IMR-90 (cell line): ENCODE data around the gene XPR1. TPM values are rescaled to one million over a fixed set of nuclear protein-coding genes. Genes with fewer than 3 reads are reported as not detected.

ENCODE experiments used
- ATAC-seq: fragments of 200-7000 bp; cut with Tn5 transposase; 2 replicates; pipeline ENCODE4 v1.9.1; 2020; ENCODE audit warnings: low read depth, mild to moderate bottlenecking, moderate library complexity
- BruUV-seq: library from RNA; stranded (reverse); fragments of 400-500 nt; replicated peaks from 2 replicates; lab custom pipeline; 2021; lab: Mats Ljungman, UMichigan
- CTCF ChIA-PET: fragments of 300-600 bp; formaldehyde crosslinking; extraction: SDS; loops from one replicate; lab custom pipeline; 2021; ENCODE audit warnings: antibody characterized with exemption; lab: Yijun Ruan, JAX
- POLR2A ChIA-PET: fragments of 300-600 bp; sonication (Branson Sonifier 250); formaldehyde crosslinking; loops from one replicate; lab custom pipeline; 2022; ENCODE audit warnings: antibody characterized with exemption; ENCODE audit not compliant: unreplicated experiment; lab: Charles Lee
- DNase-seq: peaks from one replicate; pipeline ENCODE4 v3.0.0; 2013
- H2AFZ ChIP-seq: replicated peaks from 2 replicates; pipeline ENCODE3; 2013; ENCODE audit warnings: low read length, mild to moderate bottlenecking; ENCODE audit not compliant: poor library complexity
- H2AK5ac ChIP-seq: 2 replicates; pipeline ENCODE4 v1.6.1; 2013; ENCODE audit warnings: low read depth, low read length, inconsistent platforms
- H2AK9ac ChIP-seq: replicated peaks from 2 replicates; pipeline ENCODE3; 2013; ENCODE audit warnings: mild to moderate bottlenecking, low read depth, low read length, moderate library complexity; ENCODE audit not compliant: poor library complexity
- H2BK120ac ChIP-seq: 2 replicates; pipeline ENCODE4 v1.6.1; 2013; ENCODE audit warnings: low read depth, low read length, inconsistent platforms
- H2BK15ac ChIP-seq: 3 replicates; pipeline ENCODE4 v1.6.1; 2013; ENCODE audit warnings: low read depth, low read length, inconsistent platforms
- H2BK20ac ChIP-seq: 2 replicates; pipeline ENCODE4 v1.6.1; 2013; ENCODE audit warnings: low read depth, mild to moderate bottlenecking, inconsistent platforms, low read length, moderate library complexity
- H2BK5ac ChIP-seq: 2 replicates; pipeline ENCODE4 v1.6.1; 2013; ENCODE audit warnings: mild to moderate bottlenecking, low read depth, low read length, inconsistent platforms; ENCODE audit not compliant: poor library complexity, severe bottlenecking
- H3K14ac ChIP-seq: replicated peaks from 2 replicates; pipeline ENCODE4 v1.6.1; 2013; ENCODE audit warnings: low read depth, low read length, inconsistent platforms
- H3K18ac ChIP-seq: 2 replicates; pipeline ENCODE4 v1.6.1; 2013; ENCODE audit warnings: low read depth, low read length, control low read depth
- H3K23ac ChIP-seq: 2 replicates; pipeline ENCODE4 v1.6.1; 2013; ENCODE audit warnings: low read depth, low read length, inconsistent platforms
- H3K27ac ChIP-seq: 2 replicates; pipeline ENCODE4 v1.5.1; 2013; ENCODE audit warnings: mild to moderate bottlenecking, control low read depth, low read length; ENCODE audit not compliant: insufficient read depth
- H3K27me3 ChIP-seq: 2 replicates; pipeline ENCODE4 v1.6.1; 2013; ENCODE audit warnings: low read length; ENCODE audit not compliant: control insufficient read depth, insufficient read depth
- H3K36me3 ChIP-seq: 2 replicates; pipeline ENCODE4 v1.6.1; 2013; ENCODE audit warnings: low read length, mixed read lengths; ENCODE audit not compliant: control insufficient read depth, insufficient read depth
- H3K4ac ChIP-seq: 2 replicates; pipeline ENCODE4 v1.6.1; 2013; ENCODE audit warnings: low read depth, low read length, inconsistent platforms
- H3K4me1 ChIP-seq: 2 replicates; pipeline ENCODE4 v1.6.1; 2013; ENCODE audit warnings: low read length, mixed read lengths; ENCODE audit not compliant: control insufficient read depth, insufficient read depth
- H3K4me2 ChIP-seq: 2 replicates; pipeline ENCODE4 v1.6.1; 2013; ENCODE audit warnings: low read depth, mild to moderate bottlenecking, control low read depth, low read length, moderate library complexity
- H3K4me3 ChIP-seq: 2 replicates; pipeline ENCODE4 v1.5.1; 2013; ENCODE audit warnings: low read depth, mild to moderate bottlenecking, control low read depth, low read length, moderate library complexity; ENCODE audit not compliant: insufficient read depth
- H3K56ac ChIP-seq: 2 replicates; pipeline ENCODE4 v1.6.1; 2013; ENCODE audit warnings: low read length, inconsistent platforms; ENCODE audit not compliant: insufficient read depth; ENCODE audit errors: extremely low read depth
- H3K79me1 ChIP-seq, 2 experiments: 2 replicates each; pipeline ENCODE4 v1.6.1; 2013; ENCODE audit warnings: low read length in 2 of 2, inconsistent platforms in 1 of 2, low read depth in 1 of 2
- H3K9ac ChIP-seq: 2 replicates; pipeline ENCODE4 v1.6.1; 2013; ENCODE audit warnings: low read depth, low read length, control low read depth
- H3K9me1 ChIP-seq: 2 replicates; pipeline ENCODE4 v1.6.1; 2013; ENCODE audit warnings: low read length, inconsistent platforms; ENCODE audit not compliant: insufficient read depth
- H3K9me3 ChIP-seq: 2 replicates; pipeline ENCODE4 v1.6.1; 2013; ENCODE audit warnings: low read length; ENCODE audit not compliant: control insufficient read depth, insufficient read depth
- H4K20me1 ChIP-seq: 2 replicates; pipeline ENCODE4 v1.6.1; 2013; ENCODE audit warnings: low read length, inconsistent platforms; ENCODE audit not compliant: insufficient read depth
- H4K5ac ChIP-seq: 2 replicates; pipeline ENCODE4 v1.6.1; 2013; ENCODE audit warnings: mild to moderate bottlenecking, low read depth, low read length, control low read depth
- H4K8ac ChIP-seq, 2 experiments: 2 replicates each; pipeline ENCODE4 v1.6.1; 2013; ENCODE audit warnings: low read depth in 2 of 2, low read length in 2 of 2, control low read depth in 1 of 2, inconsistent platforms in 1 of 2
- H4K91ac ChIP-seq: 2 replicates; pipeline ENCODE4 v1.6.1; 2013; ENCODE audit warnings: low read depth, low read length, inconsistent platforms; ENCODE audit not compliant: insufficient read depth
- BHLHE40 ChIP-seq: fragments of 150-350 bp; IDR thresholded peaks from 2 replicates; pipeline ENCODE4 v1.6.1; 2016; ENCODE audit warnings: mild to moderate bottlenecking, low read depth, low read length
- CEBPB ChIP-seq: IDR thresholded peaks from 2 replicates; pipeline ENCODE4 v1.6.1; 2012; ENCODE audit warnings: low read depth, low read length, improper control_type of control experiment
- FOS ChIP-seq: fragments of 150-350 bp; IDR thresholded peaks from 2 replicates; pipeline ENCODE4 v1.6.1; 2016; ENCODE audit warnings: low read depth, low read length
- MAFK ChIP-seq: IDR thresholded peaks from 2 replicates; pipeline ENCODE4 v1.6.1; 2012; ENCODE audit warnings: low read depth, low read length, improper control_type of control experiment
- MAZ ChIP-seq: IDR thresholded peaks from 2 replicates; pipeline ENCODE4 v1.6.1; 2012; ENCODE audit warnings: low read depth, mild to moderate bottlenecking, low read length, improper control_type of control experiment, moderate library complexity, borderline replicate concordance
- MXI1 ChIP-seq: IDR thresholded peaks from 2 replicates; pipeline ENCODE4 v1.6.1; 2012; ENCODE audit warnings: low read depth, mild to moderate bottlenecking, low read length, moderate library complexity, borderline replicate concordance
- NFE2L2 ChIP-seq: fragments of 150-350 bp; IDR thresholded peaks from 2 replicates; pipeline ENCODE4 v1.6.1; 2016; ENCODE audit warnings: low read depth, mild to moderate bottlenecking, low read length
- POLR2A ChIP-seq: IDR thresholded peaks from 2 replicates; pipeline ENCODE4 v1.6.1; 2012; ENCODE audit warnings: mild to moderate bottlenecking, low read depth, low read length
- RAD21 ChIP-seq: IDR thresholded peaks from 2 replicates; pipeline ENCODE4 v1.6.1; 2012; ENCODE audit warnings: low read length, improper control_type of control experiment
- RFX5 ChIP-seq: IDR thresholded peaks from 2 replicates; pipeline ENCODE4 v1.8.0; 2012; ENCODE audit warnings: low read depth, mild to moderate bottlenecking, low read length, moderate library complexity
- SMC3 ChIP-seq: fragments of 150-350 bp; IDR thresholded peaks from 2 replicates; pipeline ENCODE4 v1.6.1; 2016; ENCODE audit warnings: low read depth, mild to moderate bottlenecking, antibody characterized with exemption, low read length, moderate library complexity
- WGBS, 2 experiments: methylation state at CpG; one replicate each; pipeline versions ENCODE4 v1.1.5 to v1.1.7; 2013; ENCODE audit warnings: missing lambda C conversion rate in 2 of 2; ENCODE audit not compliant: insufficient read length in 1 of 2; ENCODE audit errors: extremely low coverage in 2 of 2; 5-methylcytosine and 5-hydroxymethylcytosine counted together
- dilution Hi-C: fragments of 300-500 bp; cut with HindIII; formaldehyde crosslinking; loops from one replicate; pipeline ENCODE4 v1.14.3; 2018; ENCODE audit warnings: low sequenced_read_pairs; ENCODE audit not compliant: unreplicated experiment
- in situ Hi-C: fragments of 300-500 bp; cut with MboI; formaldehyde crosslinking; loops from 3 replicates; pipeline ENCODE4 v1.14.3; 2019; ENCODE audit warnings: low sequenced_read_pairs, inconsistent platforms, mixed read lengths
- intact Hi-C: fragments of 100-400 bp; cut with micrococcal nuclease; formaldehyde crosslinking; loops from 2 replicates; pipeline ENCODE4 v1.10.0; 2022
- polyA plus RNA-seq, 3 experiments: library from polyadenylated mRNA; depleted of rRNA; stranded (reverse); fragments of >200 nt; gene quantifications; 2 replicates each; pipeline ENCODE4 v1.2.3, GENCODE V29; 2012; ENCODE audit warnings: low replicate concordance in 1 of 3
- total RNA-seq: library from RNA; depleted of rRNA; stranded (reverse); fragments of >200 nt; gene quantifications from 2 replicates; pipeline ENCODE4 v1.2.3, GENCODE V29; 2012
- TF ChIP-seq, protein P1 (sequence below): fragments of 150-350 bp; IDR thresholded peaks from 2 replicates; pipeline ENCODE4 v1.6.1; 2017; ENCODE audit warnings: mild to moderate bottlenecking, antibody characterized with exemption, low read length, low read depth
- TF ChIP-seq, protein P2 (sequence below): conservative IDR thresholded peaks from 2 replicates; pipeline ENCODE4 v1.5.1; 2012; ENCODE audit warnings: mild to moderate bottlenecking, low read depth, low read length, improper control_type of control experiment
- TF ChIP-seq, protein P3 (sequence below): fragments of 150-350 bp; IDR thresholded peaks from 2 replicates; pipeline ENCODE4 v1.6.1; 2016; ENCODE audit warnings: low read depth, mild to moderate bottlenecking, low read length, moderate library complexity, borderline replicate concordance

Gene XPR1
- total and polyA plus RNA-seq, 2 of the 4 experiments (the other 2 are of a cell fraction), result 11.8 to 25.1 TPM

DNA sequence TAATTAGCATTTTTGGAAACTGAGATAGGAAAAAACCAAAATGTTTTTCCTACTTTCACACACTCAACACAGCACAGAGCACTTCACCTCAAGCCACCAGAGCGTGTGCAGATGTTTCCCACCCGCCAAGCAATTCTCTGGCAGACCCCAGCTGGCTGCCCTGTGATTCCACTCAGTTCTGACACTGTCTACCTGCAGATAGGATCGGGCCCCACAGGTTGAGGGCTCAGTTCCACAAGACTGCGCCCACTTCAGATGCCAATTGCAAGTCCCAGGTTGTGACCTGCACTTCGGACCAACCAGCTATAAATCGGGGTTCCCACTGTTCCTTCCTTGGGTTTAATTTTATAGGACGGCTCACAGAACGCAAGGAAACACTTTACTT lies 290.8 kb downstream of the XPR1 start:
- intact Hi-C loops (no loop called here), in situ Hi-C loops (no loop called here), dilution Hi-C loops (no loop called here)
- WGBS, 2 experiments, result 76% methylated on average over 5 of the region's 8 CpGs; no CpG with 5 or more reads in 1 of the 2 experiments
- no peak overlapping the region for H2BK120ac ChIP-seq
- no peak overlapping the region for H3K18ac ChIP-seq
- H2BK5ac ChIP-seq, result no peak overlapping the region
- peaks cover 9% of the 10 kb centered on the region; the same call in 1 of the 2 replicates for H4K20me1 ChIP-seq
- peaks cover 0 to 2% of the 10 kb centered on the region in 2 experiments; a peak in 1 of 4 replicates for H3K79me1 ChIP-seq
- H3K23ac ChIP-seq, result no peak overlapping the region
- H2AK9ac ChIP-seq, result peak overlapping the region; percentile 17
- peaks cover 14% of the 10 kb centered on the region; the same call in 1 of the 2 replicates for H3K36me3 ChIP-seq
- no TSS peak for BruUV-seq
- H3K9me3 ChIP-seq, result no peaks in the 10 kb centered on the region
- ChIA-PET CTCF (no interaction called here), POLR2A (interaction anchor here (0.6 kb wide), 1 partner anchor 1469 kb away, joined by 12 read pairs; the partner anchor contains the start of gene GLUL)
- no peak overlapping the region for H3K4me3 ChIP-seq
- DNase-seq (no peak), ATAC-seq (no peak)
- no peak overlapping the region for H2AFZ ChIP-seq
- 0 out of 2 replicates have a peak, but pooled peaks cover 4% of the 10 kb centered on the region for H3K9me1 ChIP-seq
- H2BK15ac ChIP-seq, result no peak overlapping the region
- H3K9ac ChIP-seq, result no peak overlapping the region
- TF ChIP-seq RAD21 (no peak), CEBPB (no peak), SMC3 (no peak), POLR2A (no peak), RFX5 (no peak), NFE2L2 (no peak), MXI1 (no peak), FOS (no peak), MAZ (no peak), BHLHE40 (no peak), MAFK (no peak)
- TF ChIP-seq, protein P1, sequence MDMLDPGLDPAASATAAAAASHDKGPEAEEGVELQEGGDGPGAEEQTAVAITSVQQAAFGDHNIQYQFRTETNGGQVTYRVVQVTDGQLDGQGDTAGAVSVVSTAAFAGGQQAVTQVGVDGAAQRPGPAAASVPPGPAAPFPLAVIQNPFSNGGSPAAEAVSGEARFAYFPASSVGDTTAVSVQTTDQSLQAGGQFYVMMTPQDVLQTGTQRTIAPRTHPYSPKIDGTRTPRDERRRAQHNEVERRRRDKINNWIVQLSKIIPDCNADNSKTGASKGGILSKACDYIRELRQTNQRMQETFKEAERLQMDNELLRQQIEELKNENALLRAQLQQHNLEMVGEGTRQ, result no peak
- TF ChIP-seq, protein P2, sequence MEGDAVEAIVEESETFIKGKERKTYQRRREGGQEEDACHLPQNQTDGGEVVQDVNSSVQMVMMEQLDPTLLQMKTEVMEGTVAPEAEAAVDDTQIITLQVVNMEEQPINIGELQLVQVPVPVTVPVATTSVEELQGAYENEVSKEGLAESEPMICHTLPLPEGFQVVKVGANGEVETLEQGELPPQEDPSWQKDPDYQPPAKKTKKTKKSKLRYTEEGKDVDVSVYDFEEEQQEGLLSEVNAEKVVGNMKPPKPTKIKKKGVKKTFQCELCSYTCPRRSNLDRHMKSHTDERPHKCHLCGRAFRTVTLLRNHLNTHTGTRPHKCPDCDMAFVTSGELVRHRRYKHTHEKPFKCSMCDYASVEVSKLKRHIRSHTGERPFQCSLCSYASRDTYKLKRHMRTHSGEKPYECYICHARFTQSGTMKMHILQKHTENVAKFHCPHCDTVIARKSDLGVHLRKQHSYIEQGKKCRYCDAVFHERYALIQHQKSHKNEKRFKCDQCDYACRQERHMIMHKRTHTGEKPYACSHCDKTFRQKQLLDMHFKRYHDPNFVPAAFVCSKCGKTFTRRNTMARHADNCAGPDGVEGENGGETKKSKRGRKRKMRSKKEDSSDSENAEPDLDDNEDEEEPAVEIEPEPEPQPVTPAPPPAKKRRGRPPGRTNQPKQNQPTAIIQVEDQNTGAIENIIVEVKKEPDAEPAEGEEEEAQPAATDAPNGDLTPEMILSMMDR, result no peak
- TF ChIP-seq, protein P3, sequence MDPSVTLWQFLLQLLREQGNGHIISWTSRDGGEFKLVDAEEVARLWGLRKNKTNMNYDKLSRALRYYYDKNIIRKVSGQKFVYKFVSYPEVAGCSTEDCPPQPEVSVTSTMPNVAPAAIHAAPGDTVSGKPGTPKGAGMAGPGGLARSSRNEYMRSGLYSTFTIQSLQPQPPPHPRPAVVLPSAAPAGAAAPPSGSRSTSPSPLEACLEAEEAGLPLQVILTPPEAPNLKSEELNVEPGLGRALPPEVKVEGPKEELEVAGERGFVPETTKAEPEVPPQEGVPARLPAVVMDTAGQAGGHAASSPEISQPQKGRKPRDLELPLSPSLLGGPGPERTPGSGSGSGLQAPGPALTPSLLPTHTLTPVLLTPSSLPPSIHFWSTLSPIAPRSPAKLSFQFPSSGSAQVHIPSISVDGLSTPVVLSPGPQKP, result no peak
- H3K27me3 ChIP-seq, result no peaks in the 10 kb centered on the region
- H3K14ac ChIP-seq, result no peak overlapping the region
- peaks cover 10% of the 10 kb centered on the region for H3K4me1 ChIP-seq
- no peak overlapping the region for H3K4me2 ChIP-seq
- no peak overlapping the region for H4K91ac ChIP-seq
- H3K56ac ChIP-seq, result no peak overlapping the region
- H3K4ac ChIP-seq, result no peak overlapping the region
- H4K5ac ChIP-seq, result no peak overlapping the region
- no peak overlapping the region for H2BK20ac ChIP-seq
- H3K27ac ChIP-seq, result no peak overlapping the region
- H2AK5ac ChIP-seq, result no peak overlapping the region
- H4K8ac ChIP-seq, result no peak overlapping the region
